Peyer's patch (tissue), 4 donors: ENCODE data around the gene ITIH4.

Source experiments
- POLR2A ChIP-seq, 2 donors: fragments of 450-650 bp; IDR thresholded peaks; one replicate each; pipeline ENCODE4 v1.5.1; 2017; ENCODE audit warnings: antibody characterized with exemption in 2 of 2, mild to moderate bottlenecking in 2 of 2, moderate library complexity in 2 of 2
- TF ChIP-seq, protein P1 (sequence below), 6 experiments: fragments of 450-650 bp in 4 of 6; fragments of 200-600 bp in 2 of 6; sonication (generic) in 1 of 6; IDR thresholded peaks; one replicate each; pipeline ENCODE4 v1.5.1; 2017 to 2019; ENCODE audit warnings: antibody characterized with exemption in 6 of 6, mild to moderate bottlenecking in 3 of 6, moderate library complexity in 1 of 6

DNA sequence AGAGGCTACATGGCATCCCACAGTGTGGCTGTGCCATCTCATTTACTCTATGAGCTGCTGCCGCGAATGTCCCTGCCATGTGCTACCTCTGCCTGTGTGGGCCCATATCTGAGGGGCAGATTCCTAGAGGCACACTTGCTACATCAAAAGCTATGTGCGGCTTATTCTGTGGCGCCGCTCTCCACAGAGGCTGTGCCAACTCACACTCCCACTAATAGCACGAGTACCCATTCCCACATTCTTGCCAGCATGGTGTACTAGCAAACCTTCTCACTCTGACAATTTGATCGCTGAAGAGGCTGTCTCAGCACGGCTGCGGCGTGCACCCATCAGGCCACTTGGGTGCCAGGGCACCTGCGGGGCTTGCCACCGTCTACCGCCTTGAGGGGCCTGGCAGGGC, 35.5 kb upstream of the ITIH4 start:
- TF ChIP-seq, protein P1, sequence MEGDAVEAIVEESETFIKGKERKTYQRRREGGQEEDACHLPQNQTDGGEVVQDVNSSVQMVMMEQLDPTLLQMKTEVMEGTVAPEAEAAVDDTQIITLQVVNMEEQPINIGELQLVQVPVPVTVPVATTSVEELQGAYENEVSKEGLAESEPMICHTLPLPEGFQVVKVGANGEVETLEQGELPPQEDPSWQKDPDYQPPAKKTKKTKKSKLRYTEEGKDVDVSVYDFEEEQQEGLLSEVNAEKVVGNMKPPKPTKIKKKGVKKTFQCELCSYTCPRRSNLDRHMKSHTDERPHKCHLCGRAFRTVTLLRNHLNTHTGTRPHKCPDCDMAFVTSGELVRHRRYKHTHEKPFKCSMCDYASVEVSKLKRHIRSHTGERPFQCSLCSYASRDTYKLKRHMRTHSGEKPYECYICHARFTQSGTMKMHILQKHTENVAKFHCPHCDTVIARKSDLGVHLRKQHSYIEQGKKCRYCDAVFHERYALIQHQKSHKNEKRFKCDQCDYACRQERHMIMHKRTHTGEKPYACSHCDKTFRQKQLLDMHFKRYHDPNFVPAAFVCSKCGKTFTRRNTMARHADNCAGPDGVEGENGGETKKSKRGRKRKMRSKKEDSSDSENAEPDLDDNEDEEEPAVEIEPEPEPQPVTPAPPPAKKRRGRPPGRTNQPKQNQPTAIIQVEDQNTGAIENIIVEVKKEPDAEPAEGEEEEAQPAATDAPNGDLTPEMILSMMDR (IDR thresholded peaks at IDR 0.05) = no peak
- TF ChIP-seq POLR2A (IDR thresholded peaks at IDR 0.05) = no peak
